Urinary bladder (tissue), 4 donors: ENCODE measurements around the gene EFR3B. TPM values are rescaled to one million over a fixed set of nuclear protein-coding genes. Genes with fewer than 3 reads are reported as not detected.
"Not testable (repeated sequence)": the region's sequence is repeated elsewhere in the genome, so short reads cannot be mapped to it uniquely, and the experiment has no call there.

Experiments used
- DNase-seq: peaks from one replicate; pipeline ENCODE4 v3.0.0-alpha.2; 2015; ENCODE audit errors: extremely low spot score
- H3K27ac ChIP-seq: one replicate; pipeline ENCODE4 v1.5.1; 2013; ENCODE audit warnings: low read depth, mild to moderate bottlenecking, moderate library complexity
- H3K36me3 ChIP-seq: one replicate; pipeline ENCODE4 v1.6.1; 2013; ENCODE audit warnings: mild to moderate bottlenecking, moderate library complexity; ENCODE audit not compliant: insufficient read depth
- H3K4me1 ChIP-seq: one replicate; pipeline ENCODE4 v1.6.1; 2013; ENCODE audit warnings: mild to moderate bottlenecking, moderate library complexity; ENCODE audit not compliant: insufficient read depth
- H3K4me3 ChIP-seq: one replicate; pipeline ENCODE4 v1.5.1; 2013; ENCODE audit warnings: low read depth, low read length
- WGBS: extraction: QIAGEN DNeasy Blood & Tissue Kit; methylation state at CpG from one replicate; pipeline ENCODE4 v1.1.7; 2013; 5-methylcytosine and 5-hydroxymethylcytosine counted together
- polyA plus RNA-seq: library from polyadenylated mRNA; stranded (reverse); fragments of 200-250 nt; gene quantifications from one replicate; pipeline ENCODE4 v1.2.3, GENCODE V29; 2013
- total RNA-seq: library from RNA; depleted of rRNA; stranded (reverse); fragments of >200 nt; gene quantifications from one replicate; pipeline ENCODE4 v1.2.3, GENCODE V29; 2014
- donor health status: healthy with polysubstance abuse.
- donor health status: healthy.

Gene EFR3B
- total and polyA plus RNA-seq, 2 donors = 0.51 to 3.8 TPM

DNA sequence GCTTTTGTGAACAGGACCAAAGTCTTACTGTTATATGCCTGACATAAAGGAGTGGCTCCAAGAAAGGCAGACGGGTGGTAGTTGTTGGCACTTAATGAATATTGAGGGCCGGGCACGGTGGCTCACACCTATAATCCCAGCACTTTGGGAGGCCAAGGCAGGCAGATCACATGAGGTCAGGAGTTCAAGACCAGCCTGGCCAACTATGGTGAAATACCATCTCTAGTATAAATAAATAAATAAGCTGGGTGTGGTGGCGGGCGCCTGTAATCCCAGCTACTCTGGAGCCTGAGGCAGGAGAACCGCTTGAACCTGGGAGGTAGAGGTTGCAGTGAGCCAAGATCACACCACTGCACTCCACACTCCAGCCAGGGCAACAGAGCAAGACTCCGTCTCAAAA lies 120.2 kb downstream of the EFR3B start:
- not testable (repeated sequence) for H3K4me1 ChIP-seq, H3K27ac ChIP-seq, DNase-seq, H3K36me3 ChIP-seq, H3K4me3 ChIP-seq
- whole genome bisulfite sequencing = 96% methylated on average over 7 of the region's 7 CpGs

- Histone ChIP-seq H3K4me3 (no peak overlapping the region), H3K27ac (no peak overlapping the region), H3K36me3 (no peaks in the 10 kb centered on the region), H3K4me1 (no peaks in the 10 kb centered on the region)
- DNase-seq = no peak
- WGBS = 58% methylated on average over 8 of the region's 8 CpGs
These were observed 122.7 kb downstream of the EFR3B start for GRCh38 chr2:25164561-25164960.

GRCh38 chr2:25165992-25166875 lies 124.4 kb downstream of the EFR3B start:
- Histone ChIP-seq H3K4me1 (no peaks in the 10 kb centered on the region), H3K36me3 (no peaks in the 10 kb centered on the region), H3K4me3 (no peak overlapping the region), H3K27ac (no peak overlapping the region)
- DNase-seq = no peak
- 69% methylated on average over 10 of the region's 10 CpGs for WGBS

DNA sequence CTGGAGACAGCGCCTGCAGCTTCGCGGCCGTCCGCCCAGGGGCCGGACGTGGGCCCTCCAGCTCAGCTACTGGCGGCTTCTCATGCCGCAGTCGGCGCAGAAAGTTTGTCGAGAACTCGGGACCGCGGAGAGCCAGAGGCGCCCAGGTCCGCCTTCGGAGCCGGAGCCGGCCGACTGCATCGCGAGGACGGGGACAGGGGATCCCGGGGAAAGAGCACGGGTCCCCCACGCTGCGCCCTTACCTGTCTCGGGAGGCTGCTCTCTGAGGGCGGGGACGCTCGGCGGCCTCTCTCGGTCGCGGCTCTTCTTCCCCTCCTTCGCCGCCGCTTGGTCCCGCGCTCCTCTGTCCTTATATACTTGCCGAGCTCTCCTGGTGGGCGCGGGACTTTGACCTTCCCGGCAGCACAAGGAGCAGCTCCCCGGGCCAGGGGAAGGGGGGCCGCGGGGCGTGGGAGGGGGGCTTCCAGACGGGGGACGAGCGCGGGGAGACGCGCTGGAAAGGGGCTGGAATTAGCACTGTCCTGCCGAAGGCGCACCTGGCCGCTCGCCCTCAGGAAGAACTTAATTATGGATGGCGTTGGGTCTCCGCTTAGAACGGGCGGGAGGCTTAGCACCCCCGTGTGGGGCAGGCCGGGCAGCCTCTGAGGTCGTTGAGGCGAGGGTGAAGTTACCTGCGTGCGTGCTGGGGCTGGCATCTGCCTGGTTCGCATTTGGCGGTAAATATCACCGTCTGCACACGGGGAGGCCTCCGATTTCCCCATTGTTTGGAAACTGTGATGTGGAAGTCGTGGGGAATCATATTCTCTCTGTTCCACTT lies 126.6 kb downstream of the EFR3B start, which contains the start of gene POMC:
Gene POMC, minus strand, starts transcription at position 325 of the 817 bp plus-strand sequence. CDS start 3,808 bp downstream, outside the sequence.
- Histone ChIP-seq H3K4me1 (no peaks in the 10 kb centered on the region), H3K4me3 (peak within 1 kb of the TSS; percentile 35), H3K27ac (no peak within 1 kb of the TSS), H3K36me3 (no peaks in the 10 kb centered on the region)
- 5% methylated on average over 75 of the region's 75 CpGs for WGBS
- DNase-seq = no peak

DNA sequence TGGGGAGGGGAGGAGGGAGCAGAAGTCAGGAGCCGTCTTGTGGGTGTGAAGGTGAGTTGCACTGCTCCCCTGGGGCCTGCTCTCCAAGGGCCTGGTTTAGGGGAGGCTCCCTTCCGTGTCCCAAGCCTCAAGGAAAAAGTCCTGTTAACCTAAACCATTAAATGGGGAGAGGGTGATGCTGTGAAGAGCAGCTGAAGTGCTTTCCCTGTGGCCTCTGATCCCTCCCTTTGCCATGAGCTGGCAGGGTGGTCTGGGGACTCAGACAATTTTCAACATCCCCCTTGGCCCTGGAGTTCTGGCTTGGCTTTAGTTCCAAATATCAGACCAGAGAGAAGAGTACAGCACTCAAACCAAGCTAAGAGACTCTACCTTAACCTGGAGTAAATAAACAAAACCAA lies 127.2 kb downstream of the EFR3B start:
- no peaks in the 10 kb centered on the region for H3K4me1 ChIP-seq
- no peak overlapping the region for H3K4me3 ChIP-seq
- H3K27ac ChIP-seq = no peak overlapping the region
- no peak for DNase-seq
- no peaks in the 10 kb centered on the region for H3K36me3 ChIP-seq
- 68% methylated on average over 2 of the region's 2 CpGs for WGBS

DNA sequence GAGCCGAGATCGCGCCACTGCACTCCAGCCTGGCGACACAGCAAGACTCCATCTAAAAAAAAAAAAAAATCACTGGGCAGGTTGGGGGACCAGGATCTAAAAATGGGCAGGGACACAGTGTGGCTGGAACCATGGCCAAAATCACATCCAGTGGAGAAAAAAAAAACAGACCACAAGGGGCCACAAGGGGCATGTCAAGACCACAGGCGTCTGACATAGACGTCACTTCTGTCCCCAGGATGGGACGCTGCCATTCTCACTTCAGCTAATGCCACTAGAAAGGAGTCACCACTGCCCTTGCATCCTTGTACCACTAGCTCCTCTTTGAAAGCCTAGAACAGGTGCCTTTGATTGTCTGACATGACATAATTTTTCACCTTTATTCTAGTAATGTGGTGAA lies 129.0 kb downstream of the EFR3B start:
- H3K4me1 ChIP-seq = no peaks in the 10 kb centered on the region
- no peaks in the 10 kb centered on the region for H3K36me3 ChIP-seq
- no peak for DNase-seq
- no peak overlapping the region for H3K4me3 ChIP-seq
- no peak overlapping the region for H3K27ac ChIP-seq
- 89% methylated on average over 7 of the region's 7 CpGs for WGBS

- DNase-seq = no peak
- Histone ChIP-seq H3K4me3 (no peak overlapping the region), H3K36me3 (no peaks in the 10 kb centered on the region), H3K27ac (no peak overlapping the region), H3K4me1 (no peaks in the 10 kb centered on the region)
- 75% methylated on average over 5 of the region's 5 CpGs for WGBS
These were observed 131.8 kb downstream of the EFR3B start for GRCh38 chr2:25173719-25174118.

DNA sequence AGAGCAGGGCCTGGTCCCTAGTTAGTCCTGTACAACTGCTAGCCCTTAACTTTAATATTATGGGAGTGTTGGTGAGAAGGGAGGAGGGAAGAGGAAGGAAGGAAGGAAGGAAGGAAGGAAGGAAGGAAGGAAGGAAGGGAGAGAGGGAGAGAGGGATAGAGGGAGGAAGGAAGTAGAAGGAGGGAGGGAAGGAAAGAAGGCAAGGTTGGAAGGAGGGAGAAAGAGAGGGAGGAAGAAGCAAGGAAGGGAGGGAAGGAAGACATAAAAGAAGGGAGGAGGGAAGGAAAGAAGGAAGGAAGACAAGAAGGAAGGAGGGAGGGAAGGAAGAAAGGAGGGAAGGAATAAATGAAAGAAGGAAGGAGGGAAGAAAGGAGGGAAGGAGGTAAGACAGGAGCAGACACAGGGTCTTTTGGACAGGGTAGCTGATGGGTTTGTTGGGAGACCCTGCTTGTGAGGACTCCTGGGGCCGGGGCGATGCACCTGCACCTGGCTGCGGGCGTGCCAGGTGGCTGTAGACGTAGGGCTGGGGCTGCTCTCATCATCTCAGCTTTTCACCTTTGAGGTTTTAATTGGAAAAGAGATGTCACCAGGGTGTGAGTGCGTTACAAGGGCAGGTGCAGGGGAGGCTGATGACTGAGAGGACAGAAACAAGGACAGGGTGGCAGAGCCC lies 132.5 kb downstream of the EFR3B start:
- Histone ChIP-seq H3K27ac (no peak overlapping the region), H3K4me1 (no peaks in the 10 kb centered on the region), H3K36me3 (no peaks in the 10 kb centered on the region), H3K4me3 (no peak overlapping the region)
- WGBS = 93% methylated on average over 6 of the region's 6 CpGs
- no peak for DNase-seq

DNA sequence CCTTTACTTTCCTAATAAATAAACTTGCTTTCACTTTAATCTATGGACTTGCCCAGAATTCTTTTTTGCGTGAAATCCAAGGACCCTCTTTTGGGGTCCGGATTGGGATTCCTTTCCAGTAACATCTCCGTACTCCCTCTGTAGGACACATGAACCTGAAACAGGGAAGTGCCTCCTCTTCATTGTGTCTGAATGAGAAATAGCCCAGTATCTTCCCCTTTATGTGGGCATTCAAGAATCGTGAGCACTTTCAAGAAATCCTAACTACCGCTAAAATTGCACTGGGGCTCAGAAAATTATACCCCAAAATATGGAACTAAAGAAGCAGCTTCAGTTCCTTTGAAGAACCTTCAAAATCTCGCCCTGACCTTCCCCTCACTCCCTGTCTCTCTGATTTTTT lies 134.3 kb downstream of the EFR3B start:
- Histone ChIP-seq H3K27ac (no peak overlapping the region), H3K4me1 (no peaks in the 10 kb centered on the region), H3K4me3 (no peak overlapping the region), H3K36me3 (no peaks in the 10 kb centered on the region)
- no peak for DNase-seq
- 82% methylated on average over 6 of the region's 6 CpGs for WGBS

- WGBS = 76% methylated on average over 5 of the region's 5 CpGs
- DNase-seq = no peak
- Histone ChIP-seq H3K27ac (no peak overlapping the region), H3K4me3 (no peak overlapping the region), H3K4me1 (no peaks in the 10 kb centered on the region), H3K36me3 (no peaks in the 10 kb centered on the region)
These were observed 134.8 kb downstream of the EFR3B start for GRCh38 chr2:25176541-25177181.

- WGBS = 84% methylated on average over 8 of the region's 8 CpGs
- no peaks in the 10 kb centered on the region for H3K36me3 ChIP-seq
These were observed 135.3 kb downstream of the EFR3B start for GRCh38 chr2:25177211-25177611.

DNA sequence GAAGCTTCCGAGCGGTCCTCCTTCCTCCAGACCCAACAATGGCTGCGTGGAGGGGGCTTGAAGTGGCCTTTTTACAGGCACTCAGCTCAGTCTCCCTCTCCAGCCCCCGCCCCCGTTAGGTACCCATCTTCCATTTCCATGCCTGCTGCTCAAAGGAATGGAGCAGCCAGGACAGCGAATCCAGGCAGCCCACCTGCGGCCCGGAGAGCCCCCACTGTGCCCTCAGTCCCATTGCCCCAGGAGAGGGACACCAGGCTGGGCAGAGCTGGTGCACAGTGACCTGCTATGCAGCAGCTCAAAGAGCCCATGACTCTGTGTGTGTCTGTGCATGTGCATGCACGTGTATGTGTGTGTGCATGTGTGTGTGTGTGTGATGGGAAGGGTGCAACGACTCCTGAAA lies 137.1 kb downstream of the EFR3B start:
- Histone ChIP-seq H3K4me1 (no peaks in the 10 kb centered on the region), H3K4me3 (no peak overlapping the region), H3K27ac (no peak overlapping the region), H3K36me3 (no peaks in the 10 kb centered on the region)
- no peak for DNase-seq
- WGBS = 84% methylated on average over 10 of the region's 10 CpGs

More at GRCh38 chr2:25177211-25177611, 135.3 kb downstream of the EFR3B start:
- DNase-seq = no peak
- Histone ChIP-seq H3K4me3 (no peak overlapping the region), H3K4me1 (no peaks in the 10 kb centered on the region), H3K27ac (no peak overlapping the region)

DNA sequence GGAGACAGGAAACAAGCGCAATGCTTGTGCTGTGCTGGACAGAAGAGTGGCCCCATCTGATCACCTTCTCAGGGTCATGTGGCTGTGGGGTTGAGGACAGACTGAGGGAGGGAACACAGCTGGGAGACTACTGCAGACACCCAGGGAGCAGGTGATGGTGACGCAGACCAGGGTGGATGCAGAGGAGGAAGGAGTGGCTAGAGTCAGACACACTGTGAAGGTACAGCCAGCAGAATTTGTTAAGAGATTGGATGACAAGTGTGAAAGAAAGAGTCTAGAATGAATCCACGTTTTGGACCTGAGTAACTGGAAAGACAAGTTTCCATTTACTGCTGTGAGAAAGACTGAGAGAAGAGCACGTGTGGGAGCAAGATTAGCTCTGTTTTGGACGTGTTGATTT lies 142.4 kb downstream of the EFR3B start:
- H3K4me3 ChIP-seq = no peak overlapping the region
- no peaks in the 10 kb centered on the region for H3K36me3 ChIP-seq
- H3K4me1 ChIP-seq = no peaks in the 10 kb centered on the region
- WGBS = 55% methylated on average over 5 of the region's 5 CpGs
- no peak overlapping the region for H3K27ac ChIP-seq
- DNase-seq = peak; percentile 49
